Renal cortical epithelial cell (primary cell): ENCODE data around the gene CBX8. TPM values are rescaled to one million over a fixed set of nuclear protein-coding genes. Genes with fewer than 3 reads are reported as not detected.
"Not testable (repeated sequence)": the region's sequence is repeated elsewhere in the genome, so short reads cannot be mapped to it uniquely, and the experiment has no call there.

Source experiments
- DNase-seq: peaks from one replicate; pipeline ENCODE4 v3.0.0-alpha.2; 2011; ENCODE audit warnings: low read depth
- total RNA-seq: library from RNA; depleted of rRNA; stranded (reverse); fragments of >200 nt; gene quantifications from 2 replicates; pipeline ENCODE4 v1.2.3, GENCODE V29; 2014

CBX8 gene
- total RNA-seq, 1 donor from 2014 or later: 7.8 TPM

GRCh38 chr17:79779084-79779529, 17.8 kb downstream of the CBX8 start:
- DNase-seq: no peak

GRCh38 chr17:79778504-79779083, 18.3 kb downstream of the CBX8 start:
- no peak for DNase-seq

GRCh38 chr17:79777894-79778503, 18.9 kb downstream of the CBX8 start, which contains the start of gene CBX2:
TSS of gene CBX2 (plus strand) at chr17:79778148. CDS start at chr17:79778236, 88 bp downstream.
- no peak for DNase-seq

GRCh38 chr17:79777120-79777893, 19.6 kb downstream of the CBX8 start:
- DNase-seq: no peak

GRCh38 chr17:79776376-79777119, 20.3 kb downstream of the CBX8 start:
- DNase-seq: no peak

GRCh38 chr17:79775632-79776031, 21.2 kb downstream of the CBX8 start:
- DNase-seq: no peak

- no peak for DNase-seq
These were observed 22.3 kb downstream of the CBX8 start for GRCh38 chr17:79774561-79774975.

- not testable (repeated sequence) for DNase-seq
These were observed 24.2 kb downstream of the CBX8 start for GRCh38 chr17:79772726-79773125.

- no peak for DNase-seq
These were observed 25.6 kb downstream of the CBX8 start for GRCh38 chr17:79771276-79771675.

GRCh38 chr17:79769570-79770506, 27.0 kb downstream of the CBX8 start:
- no peak for DNase-seq

GRCh38 chr17:79765708-79766107, 31.2 kb downstream of the CBX8 start:
- DNase-seq: no peak

- DNase-seq: no peak
These were observed 34.8 kb downstream of the CBX8 start for GRCh38 chr17:79761894-79762589.

- no peak for DNase-seq
These were observed 36.5 kb downstream of the CBX8 start for GRCh38 chr17:79760197-79760906.

- no peak for DNase-seq
These were observed 38.6 kb downstream of the CBX8 start for GRCh38 chr17:79758271-79758670.

GRCh38 chr17:79757140-79757745, 39.6 kb downstream of the CBX8 start:
- DNase-seq: no peak

GRCh38 chr17:79755591-79755990, 41.3 kb downstream of the CBX8 start:
- no peak for DNase-seq

GRCh38 chr17:79754903-79755302, 42.0 kb downstream of the CBX8 start:
- DNase-seq: not testable (repeated sequence)

- no peak for DNase-seq
These were observed 42.5 kb downstream of the CBX8 start for GRCh38 chr17:79754370-79754769.

GRCh38 chr17:79752175-79752574, 44.7 kb downstream of the CBX8 start:
- DNase-seq: no peak
